ENCODE results near the gene GNE.
"Not testable (repeated sequence)": the region's sequence is repeated elsewhere in the genome, so short reads cannot be mapped to it uniquely, and the experiment has no call there.

Gene GNE, protein sequence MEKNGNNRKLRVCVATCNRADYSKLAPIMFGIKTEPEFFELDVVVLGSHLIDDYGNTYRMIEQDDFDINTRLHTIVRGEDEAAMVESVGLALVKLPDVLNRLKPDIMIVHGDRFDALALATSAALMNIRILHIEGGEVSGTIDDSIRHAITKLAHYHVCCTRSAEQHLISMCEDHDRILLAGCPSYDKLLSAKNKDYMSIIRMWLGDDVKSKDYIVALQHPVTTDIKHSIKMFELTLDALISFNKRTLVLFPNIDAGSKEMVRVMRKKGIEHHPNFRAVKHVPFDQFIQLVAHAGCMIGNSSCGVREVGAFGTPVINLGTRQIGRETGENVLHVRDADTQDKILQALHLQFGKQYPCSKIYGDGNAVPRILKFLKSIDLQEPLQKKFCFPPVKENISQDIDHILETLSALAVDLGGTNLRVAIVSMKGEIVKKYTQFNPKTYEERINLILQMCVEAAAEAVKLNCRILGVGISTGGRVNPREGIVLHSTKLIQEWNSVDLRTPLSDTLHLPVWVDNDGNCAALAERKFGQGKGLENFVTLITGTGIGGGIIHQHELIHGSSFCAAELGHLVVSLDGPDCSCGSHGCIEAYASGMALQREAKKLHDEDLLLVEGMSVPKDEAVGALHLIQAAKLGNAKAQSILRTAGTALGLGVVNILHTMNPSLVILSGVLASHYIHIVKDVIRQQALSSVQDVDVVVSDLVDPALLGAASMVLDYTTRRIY

GRCh38 chr9:36258208-36258995, at the start of gene GNE:
Gene GNE (minus strand): TSS chr9:36258448. CDS start chr9:36249355, 9,093 bp downstream.
- peak; percentile 89 for DNase-seq (ENCODE audit: low read depth)

GRCh38 chr9:36306471-36307306, 48.4 kb upstream of the GNE start:
- no peak for DNase-seq (ENCODE audit: low read depth)

- not testable (repeated sequence) for DNase-seq (ENCODE audit: low read depth)
Measured at GRCh38 chr9:36304366-36304765, 46.1 kb upstream of the GNE start.

GRCh38 chr9:36301227-36301626, 43.0 kb upstream of the GNE start:
- DNase-seq (ENCODE audit: low read depth), result no peak

DNA sequence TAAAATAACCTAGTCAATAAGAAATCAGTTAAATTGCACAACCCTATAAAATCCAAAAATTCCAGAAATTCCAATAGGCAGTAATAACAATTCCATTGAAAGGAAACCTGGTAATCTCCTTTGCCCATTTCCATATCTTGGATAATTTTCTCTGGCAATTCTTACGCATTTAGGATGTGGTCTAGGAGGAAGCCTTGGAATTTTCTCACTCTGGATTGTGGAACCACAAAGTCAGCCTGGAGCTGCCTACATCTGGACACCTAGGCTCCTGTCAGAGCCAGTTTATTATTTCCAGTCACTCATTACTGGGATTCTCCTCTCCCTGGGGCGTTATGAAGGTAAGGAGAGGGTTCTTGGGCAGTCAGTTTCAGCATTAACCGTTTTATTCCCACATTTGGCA, 40.3 kb upstream of the GNE start:
- no peak for DNase-seq (ENCODE audit: low read depth)

DNA sequence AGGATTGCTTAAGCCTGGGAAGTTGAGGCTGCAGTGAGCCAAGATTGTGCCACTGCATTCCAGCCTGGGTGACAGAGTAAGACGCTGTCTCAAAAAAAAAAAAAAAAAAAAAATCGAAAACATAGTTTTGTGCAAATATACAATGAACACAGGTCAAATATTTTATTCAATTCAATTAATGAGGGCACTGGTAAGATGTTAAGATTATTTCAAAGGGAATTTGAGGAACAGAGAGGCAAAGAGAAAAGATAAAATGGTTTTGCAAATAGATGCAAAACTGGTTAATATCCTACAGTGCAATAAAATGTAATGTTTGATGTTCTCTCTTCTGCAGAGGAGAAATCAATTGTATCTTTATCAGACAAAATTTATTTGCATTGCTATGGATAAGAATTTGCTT, 39.5 kb upstream of the GNE start:
- no peak for DNase-seq (ENCODE audit: low read depth)

DNA sequence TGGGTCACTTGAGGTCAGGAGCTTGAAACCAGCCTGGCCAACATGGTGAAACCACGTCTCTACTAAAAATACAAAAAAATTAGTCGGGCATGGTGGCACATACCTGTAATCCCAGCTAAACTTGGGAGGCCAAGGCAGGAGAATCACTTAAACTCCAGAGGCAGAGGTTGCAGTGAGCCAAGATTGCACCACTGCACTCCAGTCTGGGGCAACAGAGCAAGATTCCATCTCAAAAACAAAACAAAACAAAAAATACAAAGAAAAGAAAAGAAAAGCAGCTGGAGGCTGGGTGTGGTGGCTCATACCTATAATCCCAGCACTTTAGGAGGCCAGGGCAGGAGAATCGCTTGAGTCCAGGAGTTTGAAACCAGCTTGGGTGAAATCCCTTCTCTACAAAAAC, 36.7 kb upstream of the GNE start:
- not testable (repeated sequence) for DNase-seq (ENCODE audit: low read depth)

- DNase-seq (ENCODE audit: low read depth), result no peak
Measured at GRCh38 chr9:36293918-36294317, 35.7 kb upstream of the GNE start.

- no peak for DNase-seq (ENCODE audit: low read depth)
Measured at GRCh38 chr9:36293171-36293570, 34.9 kb upstream of the GNE start.

- DNase-seq (ENCODE audit: low read depth), result no peak
Measured at GRCh38 chr9:36292641-36293040, 34.4 kb upstream of the GNE start.

DNA sequence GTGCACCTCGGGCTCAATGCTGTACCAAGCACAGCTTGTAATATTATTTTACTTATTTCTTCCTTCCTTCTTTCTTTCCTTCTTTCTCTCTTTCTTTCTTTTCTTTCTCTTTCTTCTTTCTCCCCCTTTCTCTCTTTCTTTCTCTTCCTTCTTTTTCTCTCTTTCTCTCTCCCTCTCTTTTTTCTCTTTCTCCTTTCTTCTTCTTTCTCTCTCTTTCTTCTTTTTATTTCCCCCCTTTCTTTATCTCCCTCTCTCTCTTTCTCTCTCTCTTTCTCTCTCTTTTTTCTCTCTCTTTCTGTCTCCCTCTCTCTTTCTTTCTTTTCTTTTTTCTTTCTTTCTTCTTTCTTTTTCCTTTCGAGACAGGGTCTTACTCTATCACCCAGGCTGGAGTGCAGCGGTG, 32.7 kb upstream of the GNE start:
- no peak for DNase-seq (ENCODE audit: low read depth)

GRCh38 chr9:36289836-36290435, 31.7 kb upstream of the GNE start:
- DNase-seq (ENCODE audit: low read depth), result no peak

DNA sequence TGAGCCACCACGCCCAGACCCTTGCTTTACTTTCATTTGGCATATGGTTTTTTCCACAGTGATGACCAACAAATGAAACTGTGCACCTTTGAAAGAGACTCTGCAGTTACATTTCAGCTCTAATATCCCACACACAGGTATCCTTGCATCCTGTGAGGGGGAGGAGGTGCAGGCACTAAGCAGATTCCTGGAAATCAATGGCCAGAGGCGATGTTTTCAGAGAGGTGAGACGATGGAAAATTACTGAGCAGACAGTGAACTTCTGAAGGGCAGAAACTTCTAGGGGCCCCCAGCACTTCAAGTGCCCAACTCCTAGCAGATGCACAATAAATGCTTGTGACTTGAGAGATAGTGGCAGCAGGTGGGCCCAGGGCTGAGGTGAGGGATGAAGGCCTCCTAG, 29.8 kb upstream of the GNE start:
- no peak for DNase-seq (ENCODE audit: low read depth)

- DNase-seq (ENCODE audit: low read depth), result no peak
Measured at GRCh38 chr9:36286388-36286787, 28.1 kb upstream of the GNE start.

DNA sequence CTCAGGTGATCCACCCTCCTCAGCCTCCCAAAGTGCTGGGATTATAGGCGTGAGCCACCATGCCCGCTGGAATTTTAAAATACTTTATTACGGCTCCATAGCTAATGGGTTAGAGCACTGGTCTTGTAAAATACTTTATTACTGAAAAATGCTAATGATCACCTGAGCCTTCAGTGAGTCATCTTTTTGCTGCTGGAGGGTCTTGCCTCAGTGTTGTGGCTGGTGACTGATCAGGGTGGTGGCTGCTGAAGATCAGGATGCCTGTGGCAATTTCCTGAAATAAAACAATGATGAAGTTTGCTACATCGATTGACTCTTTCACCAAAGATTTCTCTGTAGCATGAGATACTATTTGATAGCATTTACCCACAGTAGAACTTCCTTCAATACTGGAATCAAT, 26.0 kb upstream of the GNE start:
- no peak for DNase-seq (ENCODE audit: low read depth)

DNA sequence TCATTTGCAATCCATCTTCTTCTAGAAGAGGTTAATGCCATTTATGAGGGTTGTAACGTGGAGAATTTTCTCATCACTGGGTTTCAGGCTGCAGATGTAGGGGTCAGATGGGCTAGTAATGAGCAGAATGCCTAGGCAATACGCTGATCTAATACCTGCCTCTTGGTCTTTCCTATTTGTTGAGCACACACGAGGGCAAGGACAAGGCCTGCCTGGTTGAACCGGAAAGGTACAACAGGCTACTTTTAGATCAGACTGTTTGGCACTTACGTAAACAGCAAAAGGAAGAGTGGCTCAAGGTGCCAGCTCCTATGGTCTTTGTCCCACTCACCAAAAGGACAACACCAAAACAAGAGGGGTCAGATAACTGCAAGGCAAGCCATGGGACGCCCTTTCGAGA, 24.0 kb upstream of the GNE start:
- no peak for DNase-seq (ENCODE audit: low read depth)

- DNase-seq (ENCODE audit: low read depth), result no peak
Measured at GRCh38 chr9:36280989-36281388, 22.7 kb upstream of the GNE start.

DNA sequence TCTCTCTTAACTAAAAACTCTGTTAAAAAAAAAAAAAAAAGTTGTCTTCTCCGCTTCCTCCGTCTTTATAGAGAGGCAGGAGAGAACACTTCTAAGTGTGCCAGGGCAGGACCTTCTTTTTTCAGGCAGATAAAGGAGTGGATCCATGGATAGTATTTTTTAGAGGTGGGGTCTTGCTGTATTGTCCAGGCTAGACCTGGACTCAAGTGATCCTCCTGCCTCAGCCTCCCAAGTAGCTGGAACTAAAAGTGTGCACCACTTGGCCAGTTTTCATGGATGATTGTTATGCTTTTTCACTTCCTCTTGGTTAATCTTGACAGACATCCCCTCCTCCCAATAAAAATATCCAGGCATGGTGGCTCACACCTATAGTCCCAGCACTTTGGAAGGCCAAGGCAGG, 20.0 kb upstream of the GNE start:
- no peak for DNase-seq (ENCODE audit: low read depth)

DNA sequence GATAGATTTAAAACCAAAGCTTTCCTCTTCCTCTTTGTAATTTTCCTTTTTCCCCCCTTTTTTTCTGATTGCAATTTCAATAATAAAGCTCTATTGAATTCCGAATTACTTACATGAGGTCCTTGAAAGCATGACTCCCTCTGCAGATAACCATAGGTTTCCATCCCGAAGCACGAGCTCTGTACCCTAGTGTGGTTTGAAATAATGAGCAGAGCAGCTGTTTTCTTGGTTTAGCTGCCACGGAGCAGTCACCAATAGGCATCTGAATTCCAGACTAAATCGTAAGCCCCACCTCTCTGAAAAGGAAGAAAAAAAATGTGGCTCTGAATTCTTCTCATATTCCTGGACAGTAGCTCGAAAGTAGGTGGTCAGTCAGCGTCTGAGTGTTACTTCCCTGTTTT, 18.5 kb upstream of the GNE start:
- no peak for DNase-seq (ENCODE audit: low read depth)

DNA sequence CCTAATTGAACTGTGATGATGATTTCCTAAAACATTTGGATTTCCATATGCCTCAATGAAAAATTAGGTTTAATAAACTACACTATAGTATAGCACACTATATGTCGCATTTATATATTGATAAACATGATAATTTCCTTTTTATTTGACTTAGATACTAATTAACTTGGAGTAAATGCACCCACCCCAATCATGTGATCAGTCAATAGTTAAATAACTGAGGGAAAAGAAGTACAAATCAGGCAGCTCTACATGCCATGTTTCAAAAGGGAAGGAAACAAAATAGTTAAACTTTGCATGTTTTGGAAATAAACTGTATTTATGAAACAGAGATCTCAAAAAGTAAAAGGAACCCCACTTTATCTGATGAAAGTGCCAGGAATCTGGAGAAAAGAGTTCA, 18.0 kb upstream of the GNE start:
- DNase-seq (ENCODE audit: low read depth), result no peak

- no peak for DNase-seq (ENCODE audit: low read depth)
Measured at GRCh38 chr9:36275060-36275459, 16.8 kb upstream of the GNE start.
